Measurements from ENCODE around the gene EPS15. TPM values are rescaled to one million over a fixed set of nuclear protein-coding genes. Genes with fewer than 3 reads are reported as not detected.
"Not testable (repeated sequence)": the region's sequence is repeated elsewhere in the genome, so short reads cannot be mapped to it uniquely, and the experiment has no call there.

EPS15 gene
- total RNA-seq, 2 donors from 2014 or later = 82.3 to 97.3 TPM

GRCh38 chr1:51462289-51462688, 56.8 kb downstream of the EPS15 start:
- ATAC-seq; DNase-seq (ENCODE audit: low spot score); H3K27me3 Mint-ChIP-seq; H3K9me3 Mint-ChIP-seq; H3K4me3 Mint-ChIP-seq; H3K4me1 Mint-ChIP-seq (ENCODE audit: low read depth in 2 of 2): not testable (repeated sequence)
- H3K27ac Mint-ChIP-seq = peak overlapping the region in 1 of 2 donors; percentile 16
- H3K36me3 Mint-ChIP-seq = peaks cover 12% of the 10 kb centered on the region

DNA sequence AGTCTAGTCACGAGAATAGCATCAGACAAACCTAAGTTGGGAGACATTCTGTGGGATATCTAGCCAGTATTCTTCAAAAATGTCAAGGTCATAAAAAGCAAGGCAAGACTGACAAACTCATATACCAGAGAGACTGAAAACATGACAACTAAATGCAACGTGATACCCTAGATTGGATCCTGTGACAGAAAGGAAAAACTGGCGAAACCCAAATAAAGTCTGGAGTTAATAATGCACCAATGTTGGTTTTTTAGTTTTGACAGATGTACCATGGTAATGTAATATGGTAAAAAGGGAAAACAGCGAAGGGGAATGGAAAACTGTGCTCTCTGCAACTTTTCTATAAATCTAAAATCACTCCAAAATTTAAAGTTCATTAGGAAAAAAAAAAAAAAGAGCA, 64.5 kb downstream of the EPS15 start:
- DNase-seq (ENCODE audit: low spot score) (no peak), ATAC-seq (no peak)
- Mint-ChIP-seq H3K27ac (no peak overlapping the region), H3K9me3 (no peaks in the 10 kb centered on the region), H3K36me3 (peaks cover 6% of the 10 kb centered on the region), H3K27me3 (no peaks in the 10 kb centered on the region), H3K4me1 (ENCODE audit: low read depth in 2 of 2) (no peaks in the 10 kb centered on the region), H3K4me3 (no peak overlapping the region)

- peaks cover 6 to 9% of the 10 kb centered on the region in 2 donors for H3K4me1 Mint-ChIP-seq (ENCODE audit: low read depth in 2 of 2)
- DNase-seq (ENCODE audit: low spot score) = no peak
- peaks cover 4% of the 10 kb centered on the region for H3K36me3 Mint-ChIP-seq
- no peak overlapping the region for H3K4me3 Mint-ChIP-seq
- no peaks in the 10 kb centered on the region for H3K27me3 Mint-ChIP-seq
- no peak for ATAC-seq
- H3K9me3 Mint-ChIP-seq = no peaks in the 10 kb centered on the region
- H3K27ac Mint-ChIP-seq = no peak overlapping the region
Measured at GRCh38 chr1:51453010-51453409, 66.1 kb downstream of the EPS15 start.

- H3K4me1 Mint-ChIP-seq (ENCODE audit: low read depth in 2 of 2) = peaks cover 24 to 31% of the 10 kb centered on the region in 2 donors
- not testable (repeated sequence) for H3K27ac Mint-ChIP-seq; H3K27me3 Mint-ChIP-seq; H3K36me3 Mint-ChIP-seq; ATAC-seq; H3K4me3 Mint-ChIP-seq; H3K9me3 Mint-ChIP-seq; DNase-seq (ENCODE audit: low spot score)
Measured at GRCh38 chr1:51448844-51449454, 70.1 kb downstream of the EPS15 start.

GRCh38 chr1:51445351-51446090, 73.5 kb downstream of the EPS15 start:
- DNase-seq (ENCODE audit: low spot score) = no peak
- no peaks in the 10 kb centered on the region for H3K9me3 Mint-ChIP-seq
- no peak overlapping the region for H3K27ac Mint-ChIP-seq
- peaks cover 39 to 63% of the 10 kb centered on the region in 2 donors for H3K4me1 Mint-ChIP-seq (ENCODE audit: low read depth in 2 of 2)
- H3K4me3 Mint-ChIP-seq = no peak overlapping the region
- H3K36me3 Mint-ChIP-seq = peaks cover 12% of the 10 kb centered on the region
- no peak for ATAC-seq
- H3K27me3 Mint-ChIP-seq = no peaks in the 10 kb centered on the region

GRCh38 chr1:51444534-51445192, 74.4 kb downstream of the EPS15 start:
- Mint-ChIP-seq H3K4me3 (no peak overlapping the region), H3K9me3 (no peaks in the 10 kb centered on the region), H3K36me3 (peaks cover 12% of the 10 kb centered on the region), H3K4me1 (ENCODE audit: low read depth in 2 of 2) (peaks cover 39 to 63% of the 10 kb centered on the region in 2 donors), H3K27ac (peak overlapping the region in 1 of 2 donors; percentile 21), H3K27me3 (no peaks in the 10 kb centered on the region)
- no peak for ATAC-seq
- no peak for DNase-seq (ENCODE audit: low spot score)

DNA sequence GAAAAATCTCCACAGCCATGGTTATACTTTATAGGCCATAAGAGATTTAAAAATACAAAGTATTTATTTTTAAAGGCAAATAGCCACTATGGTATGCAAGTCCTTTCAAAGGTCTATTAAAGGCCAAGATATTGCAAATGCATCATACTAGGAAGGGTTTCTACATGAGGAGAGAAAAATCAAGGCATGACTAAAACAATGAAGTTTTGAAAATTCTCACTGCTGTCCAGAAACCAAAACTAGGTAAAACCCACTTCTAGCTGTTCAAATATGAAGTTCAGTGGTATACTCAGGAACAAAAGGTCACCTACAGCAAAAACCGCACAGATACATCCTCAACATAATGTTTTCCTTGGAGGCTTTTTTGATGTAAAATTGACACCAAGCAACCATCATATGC, 75.0 kb downstream of the EPS15 start:
- peaks cover 38 to 62% of the 10 kb centered on the region in 2 donors for H3K4me1 Mint-ChIP-seq (ENCODE audit: low read depth in 2 of 2)
- H3K36me3 Mint-ChIP-seq = peaks cover 12% of the 10 kb centered on the region
- DNase-seq (ENCODE audit: low spot score) (no peak), ATAC-seq (peak in 1 of 2 donors; percentile 53)
- H3K27ac Mint-ChIP-seq = peak overlapping the region; percentile 21 to 25
- H3K4me3 Mint-ChIP-seq = no peak overlapping the region
- no peaks in the 10 kb centered on the region for H3K27me3 Mint-ChIP-seq
- H3K9me3 Mint-ChIP-seq = no peaks in the 10 kb centered on the region

DNA sequence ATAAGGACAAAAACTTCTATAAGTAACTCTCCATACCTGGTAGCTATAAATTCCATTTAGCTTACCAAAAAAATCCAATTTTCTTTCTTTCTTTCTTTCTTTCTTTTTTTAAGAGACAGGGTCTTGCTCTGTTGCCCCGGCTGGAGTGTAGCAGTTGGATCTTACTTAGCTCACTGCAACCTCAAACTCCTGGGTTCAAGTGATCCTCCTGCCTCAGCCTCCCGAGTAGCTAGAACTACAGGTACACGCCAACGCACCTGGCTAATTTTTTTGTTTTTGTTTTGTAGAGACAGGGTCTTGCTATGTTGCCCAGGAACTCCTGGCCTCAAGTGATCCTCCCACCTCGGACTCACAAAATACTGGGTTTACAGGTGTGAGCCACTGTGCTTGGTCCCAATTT, 75.5 kb downstream of the EPS15 start:
- no peaks in the 10 kb centered on the region for H3K27me3 Mint-ChIP-seq
- ATAC-seq (no peak), DNase-seq (ENCODE audit: low spot score) (no peak)
- no peaks in the 10 kb centered on the region for H3K9me3 Mint-ChIP-seq
- no peak overlapping the region for H3K4me3 Mint-ChIP-seq
- peak overlapping the region in 1 of 2 donors; percentile 25 for H3K27ac Mint-ChIP-seq
- H3K36me3 Mint-ChIP-seq = peaks cover 17% of the 10 kb centered on the region
- peaks cover 38 to 62% of the 10 kb centered on the region in 2 donors for H3K4me1 Mint-ChIP-seq (ENCODE audit: low read depth in 2 of 2)

DNA sequence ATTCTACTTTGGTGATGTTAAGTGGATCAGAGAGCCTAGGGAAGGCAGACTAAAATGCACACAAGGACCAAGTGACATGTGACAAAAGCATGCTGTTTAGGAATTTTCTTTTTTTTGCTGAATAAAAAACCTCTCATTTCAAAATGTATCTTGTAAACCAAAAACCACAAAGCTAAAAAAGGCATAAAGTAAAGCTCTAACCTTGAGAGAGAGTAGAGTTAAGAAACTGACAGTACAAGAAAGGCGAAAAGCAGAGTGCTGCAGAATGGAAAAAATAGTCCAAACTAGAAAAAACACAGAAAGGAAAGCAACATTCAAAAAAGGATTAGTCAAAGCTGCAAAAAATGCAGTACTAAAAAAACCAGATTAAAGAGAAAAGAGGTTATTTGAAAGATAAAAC, 76.5 kb downstream of the EPS15 start:
- Mint-ChIP-seq H3K9me3 (no peaks in the 10 kb centered on the region), H3K27ac (peak overlapping the region; percentile 68 to 83), H3K4me1 (ENCODE audit: low read depth in 2 of 2) (peaks cover 37 to 57% of the 10 kb centered on the region in 2 donors), H3K36me3 (peaks cover 17% of the 10 kb centered on the region), H3K27me3 (no peaks in the 10 kb centered on the region), H3K4me3 (peak overlapping the region; percentile 47)
- ATAC-seq (no peak), DNase-seq (ENCODE audit: low spot score) (no peak)

- DNase-seq (ENCODE audit: low spot score) (no peak), ATAC-seq (no peak)
- peaks cover 17% of the 10 kb centered on the region for H3K36me3 Mint-ChIP-seq
- H3K9me3 Mint-ChIP-seq = no peaks in the 10 kb centered on the region
- H3K27me3 Mint-ChIP-seq = no peaks in the 10 kb centered on the region
- H3K4me1 Mint-ChIP-seq (ENCODE audit: low read depth in 2 of 2) = peaks cover 33 to 53% of the 10 kb centered on the region in 2 donors
- H3K4me3 Mint-ChIP-seq = peak overlapping the region; percentile 47
- H3K27ac Mint-ChIP-seq = peak overlapping the region; percentile 68 to 83
Measured at GRCh38 chr1:51442198-51442597, 76.9 kb downstream of the EPS15 start.

- Mint-ChIP-seq H3K27me3 (no peaks in the 10 kb centered on the region), H3K9me3 (no peaks in the 10 kb centered on the region), H3K27ac (no peak overlapping the region), H3K36me3 (peaks cover 25% of the 10 kb centered on the region), H3K4me1 (ENCODE audit: low read depth in 2 of 2) (peaks cover 26 to 54% of the 10 kb centered on the region in 2 donors), H3K4me3 (no peak overlapping the region)
- ATAC-seq (no peak), DNase-seq (ENCODE audit: low spot score) (no peak)
Measured at GRCh38 chr1:51439895-51440294, 79.2 kb downstream of the EPS15 start.

DNA sequence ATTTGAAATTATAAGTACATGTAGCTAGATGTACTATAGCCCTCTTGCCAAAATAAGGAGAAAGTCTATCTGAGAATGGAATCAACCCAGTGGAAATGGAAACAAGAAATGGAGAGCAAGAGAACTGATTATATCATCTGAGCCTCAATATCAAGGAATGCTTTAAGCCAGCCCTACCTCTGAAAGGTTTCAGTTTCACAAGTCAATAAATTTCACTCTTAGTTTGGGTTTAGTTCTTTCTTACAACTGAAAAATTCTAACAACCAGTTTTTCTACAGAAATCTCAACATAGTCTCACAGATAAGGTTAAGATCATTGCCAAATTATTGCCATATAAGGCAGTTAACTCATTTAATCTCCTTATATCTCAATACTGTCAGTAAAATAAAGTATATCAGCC, 80.0 kb downstream of the EPS15 start:
- Mint-ChIP-seq H3K4me3 (no peak overlapping the region), H3K36me3 (peaks cover 25% of the 10 kb centered on the region), H3K27ac (no peak overlapping the region), H3K27me3 (no peaks in the 10 kb centered on the region), H3K4me1 (ENCODE audit: low read depth in 2 of 2) (peaks cover 30 to 58% of the 10 kb centered on the region in 2 donors), H3K9me3 (no peaks in the 10 kb centered on the region)
- no peak for DNase-seq (ENCODE audit: low spot score)
- no peak for ATAC-seq

DNA sequence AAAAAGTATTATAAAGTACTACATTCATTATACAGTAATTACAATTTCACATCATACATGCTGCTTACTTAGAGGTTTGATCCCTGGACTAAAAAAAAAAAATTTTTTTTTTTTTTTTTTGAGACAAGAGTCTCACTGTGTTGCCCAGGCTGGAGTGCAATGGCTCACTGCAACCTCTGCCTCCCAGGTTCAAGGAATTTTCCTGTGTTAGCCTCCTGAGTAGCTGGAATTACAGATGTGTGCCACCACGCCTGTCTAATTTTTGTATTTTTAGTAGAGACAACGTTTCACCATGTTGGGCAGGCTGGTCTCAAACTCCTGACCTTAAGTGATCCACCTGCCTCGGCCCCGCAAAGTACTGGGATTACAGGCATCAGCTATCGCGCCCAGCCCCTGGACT, 81.7 kb downstream of the EPS15 start:
- H3K9me3 Mint-ChIP-seq; H3K27ac Mint-ChIP-seq; ATAC-seq; DNase-seq (ENCODE audit: low spot score); H3K27me3 Mint-ChIP-seq; H3K4me3 Mint-ChIP-seq: not testable (repeated sequence)
- Mint-ChIP-seq H3K36me3 (peaks cover 17% of the 10 kb centered on the region), H3K4me1 (ENCODE audit: low read depth in 2 of 2) (peaks cover 30 to 52% of the 10 kb centered on the region in 2 donors)

DNA sequence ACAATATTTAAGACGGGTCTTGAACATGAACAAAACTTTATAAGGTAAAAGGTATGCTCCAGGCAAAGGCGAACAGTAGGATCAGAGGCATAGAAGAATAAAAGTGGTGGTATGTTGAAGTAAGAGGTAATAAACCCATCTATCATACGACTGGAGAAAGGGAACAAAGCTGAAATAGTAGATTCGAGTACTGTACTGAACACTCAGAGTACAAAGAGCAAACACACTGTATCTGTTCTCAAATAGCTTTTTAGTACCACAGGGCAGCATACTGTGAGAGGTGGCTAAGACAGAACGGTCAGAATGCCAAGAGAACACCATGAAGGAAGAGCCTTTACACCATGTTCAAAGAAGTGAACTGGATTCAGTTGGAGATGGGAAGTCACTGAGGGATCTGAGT, 83.2 kb downstream of the EPS15 start:
- DNase-seq (ENCODE audit: low spot score) = no peak
- peaks cover 17% of the 10 kb centered on the region for H3K36me3 Mint-ChIP-seq
- no peaks in the 10 kb centered on the region for H3K27me3 Mint-ChIP-seq
- H3K4me1 Mint-ChIP-seq (ENCODE audit: low read depth in 2 of 2) = peaks cover 23 to 37% of the 10 kb centered on the region in 2 donors
- H3K27ac Mint-ChIP-seq = no peak overlapping the region
- H3K9me3 Mint-ChIP-seq = no peaks in the 10 kb centered on the region
- ATAC-seq = no peak
- no peak overlapping the region for H3K4me3 Mint-ChIP-seq

Measured in natural killer cell treated with Interleukin-12 subunit alpha and Interleukin-12 subunit beta and Interleukin-15 and Interleukin-18, amount 100 ng/mL, for 72 hours (primary cell).